Measurements from ENCODE around the gene CC2D1A.
"Not testable (repeated sequence)": the region's sequence is repeated elsewhere in the genome, so short reads cannot be mapped to it uniquely, and the experiment has no call there.

CC2D1A gene

GRCh38 chr19:13899393-13899792 lies 6.6 kb upstream of the CC2D1A start:
- in situ Hi-C loops (cut with MboI; ENCODE audit: low sequenced_read_pairs) = loop anchor here (25.0 kb wide), 1 partner anchor 438 kb away; no protein-coding TSS in a partner anchor

- in situ Hi-C loops (cut with MboI; ENCODE audit: low sequenced_read_pairs) = loop anchor here (25.0 kb wide), 1 partner anchor 437 kb away; no protein-coding TSS in a partner anchor
These were observed 6.0 kb upstream of the CC2D1A start for GRCh38 chr19:13899912-13900584.

GRCh38 chr19:13902993-13903555 lies 2.9 kb upstream of the CC2D1A start:
- in situ Hi-C loops (cut with MboI; ENCODE audit: low sequenced_read_pairs) = no loop called here

- in situ Hi-C loops (cut with MboI; ENCODE audit: low sequenced_read_pairs) = no loop called here
These were observed 512 bp downstream of the CC2D1A start for GRCh38 chr19:13906521-13906904.

GRCh38 chr19:13906910-13907309 lies 909 bp downstream of the CC2D1A start:
- in situ Hi-C loops (cut with MboI; ENCODE audit: low sequenced_read_pairs) = no loop called here

GRCh38 chr19:13908674-13909073 lies 2.7 kb downstream of the CC2D1A start:
- in situ Hi-C loops (cut with MboI; ENCODE audit: low sequenced_read_pairs) = no loop called here

GRCh38 chr19:13909430-13909829 lies 3.4 kb downstream of the CC2D1A start:
- in situ Hi-C loops (cut with MboI; ENCODE audit: low sequenced_read_pairs) = no loop called here

- in situ Hi-C loops (cut with MboI; ENCODE audit: low sequenced_read_pairs) = no loop called here
These were observed 7.4 kb downstream of the CC2D1A start for GRCh38 chr19:13913352-13913751.

- in situ Hi-C loops (cut with MboI; ENCODE audit: low sequenced_read_pairs) = no loop called here
These were observed 8.8 kb downstream of the CC2D1A start for GRCh38 chr19:13914777-13915176.

- in situ Hi-C loops (cut with MboI; ENCODE audit: low sequenced_read_pairs) = no loop called here
These were observed 11.9 kb downstream of the CC2D1A start for GRCh38 chr19:13917888-13918406.

GRCh38 chr19:13918726-13919411 lies 12.9 kb downstream of the CC2D1A start:
- in situ Hi-C loops (cut with MboI; ENCODE audit: low sequenced_read_pairs) = no loop called here

- in situ Hi-C loops (cut with MboI; ENCODE audit: low sequenced_read_pairs) = no loop called here
These were observed 14.5 kb downstream of the CC2D1A start for GRCh38 chr19:13920524-13920923.

GRCh38 chr19:13920940-13921747 lies 15.1 kb downstream of the CC2D1A start:
- in situ Hi-C loops (cut with MboI; ENCODE audit: low sequenced_read_pairs) = no loop called here

- in situ Hi-C loops (cut with MboI; ENCODE audit: low sequenced_read_pairs) = not testable (repeated sequence)
These were observed 16.1 kb downstream of the CC2D1A start for GRCh38 chr19:13922118-13922517.

- in situ Hi-C loops (cut with MboI; ENCODE audit: low sequenced_read_pairs) = no loop called here
These were observed 17.4 kb downstream of the CC2D1A start for GRCh38 chr19:13923194-13923987.

GRCh38 chr19:13926010-13926409 lies 20.0 kb downstream of the CC2D1A start:
- in situ Hi-C loops (cut with MboI; ENCODE audit: low sequenced_read_pairs) = no loop called here

- in situ Hi-C loops (cut with MboI; ENCODE audit: low sequenced_read_pairs) = no loop called here
These were observed 20.7 kb downstream of the CC2D1A start for GRCh38 chr19:13926715-13927114.

- in situ Hi-C loops (cut with MboI; ENCODE audit: low sequenced_read_pairs) = no loop called here
These were observed 23.3 kb downstream of the CC2D1A start for GRCh38 chr19:13929340-13929739.

- in situ Hi-C loops (cut with MboI; ENCODE audit: low sequenced_read_pairs) = no loop called here
These were observed 24.0 kb downstream of the CC2D1A start for GRCh38 chr19:13929956-13930355.

- in situ Hi-C loops (cut with MboI; ENCODE audit: low sequenced_read_pairs) = no loop called here
These were observed 24.4 kb downstream of the CC2D1A start for GRCh38 chr19:13930402-13930801.
